Endodermal cell (in vitro differentiated cells): Measurements from ENCODE around the gene ITGB3. TPM values are rescaled to one million over a fixed set of nuclear protein-coding genes. Genes with fewer than 3 reads are reported as not detected.

Source experiments
- DNase-seq: peaks from one replicate; pipeline ENCODE4 v3.0.0-alpha.2; 2017
- H3K27ac ChIP-seq: 2 replicates; pipeline ENCODE4 v1.5.1; 2013; ENCODE audit warnings: mild to moderate bottlenecking, low read depth, low read length, moderate library complexity
- H3K27me3 ChIP-seq: 2 replicates; pipeline ENCODE4 v1.6.1; 2013; ENCODE audit warnings: mild to moderate bottlenecking, low read length, moderate library complexity; ENCODE audit not compliant: insufficient read depth, control insufficient read depth, poor library complexity, severe bottlenecking
- H3K36me3 ChIP-seq: 2 replicates; pipeline ENCODE4 v1.7.0; 2013; ENCODE audit warnings: mild to moderate bottlenecking, low read length, moderate library complexity; ENCODE audit not compliant: control insufficient read depth, insufficient read depth
- H3K4me1 ChIP-seq: one replicate; pipeline ENCODE4 v1.7.0; 2013; ENCODE audit warnings: low read length; ENCODE audit not compliant: control insufficient read depth, insufficient read depth
- H3K4me3 ChIP-seq: 2 replicates; pipeline ENCODE4 v1.5.1; 2013; ENCODE audit warnings: mild to moderate bottlenecking, low read length, moderate library complexity
- H3K9ac ChIP-seq: 2 replicates; pipeline ENCODE4 v1.6.1; 2013; ENCODE audit warnings: mild to moderate bottlenecking, low read length, moderate library complexity; ENCODE audit not compliant: poor library complexity, severe bottlenecking; ENCODE audit errors: extremely low read depth
- H3K9me3 ChIP-seq: 2 replicates; pipeline ENCODE4 v1.6.1; 2013; ENCODE audit warnings: mild to moderate bottlenecking, low read length, moderate library complexity; ENCODE audit not compliant: control insufficient read depth
- H3K27ac Mint-ChIP-seq: 2 replicates; pipeline ENCODE4 v1.8.0; 2020; ENCODE audit warnings: mixed read lengths
- H3K27me3 Mint-ChIP-seq: 2 replicates; pipeline ENCODE4 v1.8.0; 2021; ENCODE audit warnings: mild to moderate bottlenecking, mixed read lengths; ENCODE audit not compliant: insufficient read depth
- H3K36me3 Mint-ChIP-seq: 2 replicates; pipeline ENCODE4 v1.8.0; 2020; ENCODE audit warnings: low read depth, mixed read lengths
- H3K4me1 Mint-ChIP-seq: 2 replicates; pipeline ENCODE4 v1.8.0; 2020; ENCODE audit warnings: mixed read lengths
- H3K4me3 Mint-ChIP-seq: 2 replicates; pipeline ENCODE4 v1.8.0; 2020; ENCODE audit warnings: mild to moderate bottlenecking, moderate library complexity, mixed read lengths
- H3K9me3 Mint-ChIP-seq: 2 replicates; pipeline ENCODE4 v1.8.0; 2020; ENCODE audit warnings: mild to moderate bottlenecking, mixed read lengths
- WGBS, 2 experiments: methylation state at CpG; one replicate each; pipeline versions ENCODE4 v1.1.5 to v1.1.7; 2013; ENCODE audit warnings: missing lambda C conversion rate in 2 of 2, mixed read lengths in 1 of 2; ENCODE audit not compliant: insufficient coverage in 1 of 2, insufficient read length in 1 of 2; 5-methylcytosine and 5-hydroxymethylcytosine counted together
- total RNA-seq, 2 donors: library from RNA; stranded (reverse); fragmentation: NEBNext Ultra II Directional in 1 of 2; extraction: Animal tissue kit (Norgen Biotek cat#: 25700) in 1 of 2; gene quantifications; 2 replicates in 1 of 2; 3 replicates in 1 of 2; pipeline ENCODE4 v1.2.1, GENCODE V29; 2021
- TF ChIP-seq, protein P1 (sequence below): fragments of 200-600 bp; sonication (generic); conservative IDR thresholded peaks from 2 replicates; pipeline ENCODE4 v1.5.0; 2021; ENCODE audit warnings: antibody characterized with exemption, mild to moderate bottlenecking

Gene ITGB3
- total RNA-seq, 2 donors from 2014 or later: 0.51 to 0.73 TPM

DNA sequence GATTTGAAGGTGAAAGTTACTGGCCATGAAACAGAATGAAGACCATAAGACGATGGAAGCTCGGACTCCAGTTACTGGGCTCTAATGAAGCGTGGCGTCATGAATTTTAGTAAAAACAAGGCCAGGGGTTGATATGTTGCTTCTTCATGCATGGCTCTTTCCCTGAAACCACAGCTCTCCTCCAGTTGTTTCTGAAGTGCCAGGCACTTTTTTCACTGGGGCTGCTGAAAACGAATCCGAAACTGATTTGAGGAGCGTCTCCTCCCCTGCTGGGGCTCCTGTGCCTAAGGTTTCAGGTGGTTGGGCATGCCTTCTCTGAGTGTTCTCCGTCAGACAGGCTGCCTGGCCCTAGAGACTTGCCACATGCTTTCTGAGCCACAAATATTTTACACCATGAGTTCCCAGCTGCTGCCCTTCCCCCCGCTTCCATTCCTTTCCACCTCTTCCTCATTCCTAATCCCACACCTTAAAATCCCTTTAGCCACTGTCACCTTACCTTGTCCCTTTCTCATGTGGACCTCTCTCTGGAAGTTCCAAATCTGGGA is 48.1 kb upstream of the ITGB3 start:
- Histone ChIP-seq H3K27ac (no peak overlapping the region), H3K27me3 (no peaks in the 10 kb centered on the region), H3K9ac (no peak overlapping the region), H3K4me1 (peaks cover 7% of the 10 kb centered on the region), H3K4me3 (no peak overlapping the region), H3K36me3 (no peaks in the 10 kb centered on the region), H3K9me3 (no peaks in the 10 kb centered on the region)
- no peak overlapping the region for H3K4me3 Mint-ChIP-seq
- H3K9me3 Mint-ChIP-seq: no peaks in the 10 kb centered on the region
- DNase-seq: peak; percentile 80
- 75% methylated on average over 9 of the region's 9 CpGs for WGBS, 2 experiments
- H3K36me3 Mint-ChIP-seq: no peaks in the 10 kb centered on the region
- H3K27me3 Mint-ChIP-seq: peaks cover 4% of the 10 kb centered on the region
- TF ChIP-seq, protein P1, sequence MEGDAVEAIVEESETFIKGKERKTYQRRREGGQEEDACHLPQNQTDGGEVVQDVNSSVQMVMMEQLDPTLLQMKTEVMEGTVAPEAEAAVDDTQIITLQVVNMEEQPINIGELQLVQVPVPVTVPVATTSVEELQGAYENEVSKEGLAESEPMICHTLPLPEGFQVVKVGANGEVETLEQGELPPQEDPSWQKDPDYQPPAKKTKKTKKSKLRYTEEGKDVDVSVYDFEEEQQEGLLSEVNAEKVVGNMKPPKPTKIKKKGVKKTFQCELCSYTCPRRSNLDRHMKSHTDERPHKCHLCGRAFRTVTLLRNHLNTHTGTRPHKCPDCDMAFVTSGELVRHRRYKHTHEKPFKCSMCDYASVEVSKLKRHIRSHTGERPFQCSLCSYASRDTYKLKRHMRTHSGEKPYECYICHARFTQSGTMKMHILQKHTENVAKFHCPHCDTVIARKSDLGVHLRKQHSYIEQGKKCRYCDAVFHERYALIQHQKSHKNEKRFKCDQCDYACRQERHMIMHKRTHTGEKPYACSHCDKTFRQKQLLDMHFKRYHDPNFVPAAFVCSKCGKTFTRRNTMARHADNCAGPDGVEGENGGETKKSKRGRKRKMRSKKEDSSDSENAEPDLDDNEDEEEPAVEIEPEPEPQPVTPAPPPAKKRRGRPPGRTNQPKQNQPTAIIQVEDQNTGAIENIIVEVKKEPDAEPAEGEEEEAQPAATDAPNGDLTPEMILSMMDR: no peak
- H3K27ac Mint-ChIP-seq: peak overlapping the region; percentile 32
- peaks cover 31% of the 10 kb centered on the region for H3K4me1 Mint-ChIP-seq

DNA sequence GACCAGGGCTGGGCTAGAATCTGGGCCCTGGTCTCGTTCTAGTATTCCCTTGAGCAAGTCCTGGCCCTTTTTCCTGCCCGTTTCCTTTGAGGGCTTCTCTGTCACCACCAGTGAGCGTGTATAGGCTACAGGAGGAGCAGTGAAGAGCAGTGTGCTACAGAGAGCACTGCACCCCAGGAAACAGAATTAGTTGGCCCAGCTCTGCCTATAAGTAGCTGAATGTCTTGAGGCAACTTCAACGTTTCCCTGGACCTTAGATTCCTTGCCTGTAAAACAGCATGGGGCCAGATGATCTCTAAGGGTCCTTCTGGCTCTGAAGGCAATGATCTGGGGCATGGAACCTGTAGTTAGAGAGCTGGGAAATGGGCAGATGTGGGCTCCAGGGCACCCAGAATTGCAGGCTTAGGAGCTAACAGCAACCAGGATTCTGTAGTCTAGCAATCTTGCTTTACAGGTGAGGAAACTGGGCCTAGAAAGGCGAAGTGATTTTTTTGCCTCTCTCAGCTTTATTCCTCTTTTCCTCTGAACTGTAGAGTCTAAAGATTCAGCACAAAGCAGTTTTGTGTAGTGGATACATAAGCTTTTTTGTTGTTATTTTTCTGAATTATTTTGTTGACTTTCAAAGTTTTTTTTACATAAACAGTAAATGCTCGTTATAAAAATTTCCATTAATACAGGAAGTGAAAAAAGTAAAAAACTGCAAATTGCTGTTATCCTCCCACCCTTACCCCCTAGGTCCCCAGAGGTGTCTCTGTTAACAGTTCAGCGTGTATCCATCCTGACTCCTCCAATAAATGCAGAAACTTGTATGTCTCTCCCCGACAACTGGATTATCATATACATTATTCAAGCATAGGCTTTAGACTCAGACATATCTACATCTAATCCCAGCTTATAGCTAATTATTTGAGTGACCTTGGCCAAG is 46.2 kb upstream of the ITGB3 start:
- Mint-ChIP-seq H3K27me3 (peaks cover 4% of the 10 kb centered on the region), H3K4me1 (peaks cover 31% of the 10 kb centered on the region), H3K27ac (no peak overlapping the region), H3K4me3 (no peak overlapping the region), H3K9me3 (no peaks in the 10 kb centered on the region), H3K36me3 (no peaks in the 10 kb centered on the region)
- Histone ChIP-seq H3K4me3 (no peak overlapping the region), H3K27me3 (no peaks in the 10 kb centered on the region), H3K27ac (no peak overlapping the region), H3K36me3 (no peaks in the 10 kb centered on the region), H3K4me1 (peaks cover 7% of the 10 kb centered on the region), H3K9ac (no peak overlapping the region), H3K9me3 (no peaks in the 10 kb centered on the region)
- TF ChIP-seq, protein P1: no peak
- peak; percentile 2 for DNase-seq
- 91 to 93% methylated on average over 7 to 8 of the region's 8 CpGs for WGBS, 2 experiments

DNA sequence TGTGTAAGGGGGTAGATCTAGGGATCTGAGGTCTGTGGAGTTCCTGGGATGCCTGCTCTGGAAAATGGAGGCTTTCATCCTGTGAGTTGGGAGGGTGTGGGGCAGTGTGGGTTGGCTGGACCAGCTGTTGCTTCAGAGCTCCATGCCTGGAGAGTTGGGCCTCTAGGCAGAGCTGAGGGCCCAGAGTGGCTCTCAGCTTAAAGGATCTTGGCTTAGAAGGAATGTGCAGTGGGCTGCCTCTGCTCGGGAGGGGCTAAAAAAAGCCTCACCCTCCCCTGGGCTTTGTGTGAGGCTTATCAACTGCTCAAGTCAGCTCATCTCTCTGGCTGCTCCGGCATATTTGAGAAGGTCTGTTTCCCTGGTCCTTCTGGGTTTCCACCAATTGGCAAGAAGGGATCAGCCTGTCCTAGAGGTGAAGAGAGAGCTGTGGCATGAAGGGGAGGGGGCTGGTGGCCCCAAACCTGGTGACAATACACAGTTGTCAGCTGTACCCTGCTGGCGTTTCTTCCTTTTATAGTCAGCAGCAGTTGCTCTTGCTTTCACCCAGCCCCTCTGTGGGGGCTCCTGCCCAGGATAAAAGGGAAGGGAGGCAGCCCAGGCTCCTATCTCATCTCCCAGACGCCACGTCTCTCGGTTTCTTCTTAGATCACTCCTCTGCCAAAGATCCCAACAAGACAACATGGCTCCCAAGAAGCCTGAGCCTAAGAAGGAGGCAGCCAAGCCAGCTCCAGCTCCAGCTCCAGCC is 44.7 kb upstream of the ITGB3 start, which contains the start of gene MYL4:
MYL4 (plus strand) TSS at position 605 of the 745 bp plus-strand sequence; CDS start at position 680, 75 bp downstream.
- H3K36me3 ChIP-seq: peaks cover 5% of the 10 kb centered on the region
- Mint-ChIP-seq H3K4me1 (peaks cover 36% of the 10 kb centered on the region), H3K36me3 (no peaks in the 10 kb centered on the region), H3K4me3 (peak within 1 kb of the TSS; percentile 28), H3K9me3 (no peaks in the 10 kb centered on the region), H3K27me3 (peaks cover 4% of the 10 kb centered on the region), H3K27ac (peak within 1 kb of the TSS; percentile 62)
- no peaks in the 10 kb centered on the region for H3K27me3 ChIP-seq
- peak within 1 kb of the TSS; percentile 2 for H3K9ac ChIP-seq
- no peak within 1 kb of the TSS for H3K27ac ChIP-seq
- 77 to 86% methylated on average over 3 to 6 of the region's 6 CpGs for WGBS, 2 experiments
- DNase-seq: peak; percentile 70
- TF ChIP-seq, protein P1: no peak
- no peaks in the 10 kb centered on the region for H3K9me3 ChIP-seq
- peaks cover 7% of the 10 kb centered on the region for H3K4me1 ChIP-seq
- peak within 1 kb of the TSS; percentile 79 for H3K4me3 ChIP-seq
